GM23248 (cell line): ENCODE data around the gene BRPF3.

ENCODE experiments used
- EZH2 ChIP-seq: fragments of 200-600 bp; sonication (generic); IDR thresholded peaks from 2 replicates; pipeline ENCODE4 v1.6.1; 2018; ENCODE audit warnings: antibody characterized with exemption, mild to moderate bottlenecking; ENCODE audit not compliant: insufficient read depth, poor library complexity, severe bottlenecking
- EZH2phosphoT487 ChIP-seq: fragments of 200-600 bp; sonication (generic); IDR thresholded peaks from 2 replicates; pipeline ENCODE4 v1.6.1; 2018; ENCODE audit warnings: antibody characterized with exemption, moderate library complexity, mild to moderate bottlenecking, low read depth; ENCODE audit not compliant: insufficient read depth

DNA sequence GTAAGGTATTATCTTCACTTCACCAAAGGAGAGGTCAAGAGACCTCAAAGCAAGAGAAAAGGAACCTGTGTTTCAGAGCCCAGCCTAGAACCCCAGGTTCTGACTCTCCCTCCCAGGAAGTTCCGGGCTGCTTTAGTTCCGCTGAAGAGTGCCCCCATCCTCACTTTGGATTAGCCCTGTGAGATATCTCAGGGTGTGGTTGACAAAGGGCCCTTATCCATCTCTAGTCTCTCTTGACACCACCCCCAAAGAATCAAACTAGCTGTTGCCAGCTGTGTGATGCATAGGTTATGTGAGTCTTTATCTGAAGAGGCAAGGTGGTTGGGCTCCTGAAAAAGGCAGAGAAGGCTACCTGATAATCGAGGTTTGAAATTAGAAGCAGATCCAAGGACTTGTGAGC, 20.6 kb downstream of the BRPF3 start:
- no peak for TF ChIP-seq EZH2
- TF ChIP-seq EZH2phosphoT487: no peak
